Activated T-cell treated with anti-CD3 and anti-CD28 coated beads for 4 hours (primary cell): Measurements from ENCODE around the gene GOLGB1.

ENCODE experiments used
- DNase-seq: peaks from one replicate; pipeline ENCODE4 v3.0.0-alpha.2; 2020

Gene GOLGB1

GRCh38 chr3:121677141-121677540, 72.4 kb downstream of the GOLGB1 start:
- DNase-seq: no peak

GRCh38 chr3:121670676-121671075, 78.9 kb downstream of the GOLGB1 start:
- no peak for DNase-seq

GRCh38 chr3:121667333-121667732, 82.2 kb downstream of the GOLGB1 start:
- no peak for DNase-seq

GRCh38 chr3:121665488-121665887, 84.1 kb downstream of the GOLGB1 start:
- no peak for DNase-seq

GRCh38 chr3:121663171-121663847, 86.2 kb downstream of the GOLGB1 start:
- no peak for DNase-seq

- no peak for DNase-seq
Measured at GRCh38 chr3:121662742-121663141, 86.8 kb downstream of the GOLGB1 start.

- no peak for DNase-seq
Measured at GRCh38 chr3:121661376-121661775, 88.2 kb downstream of the GOLGB1 start.

GRCh38 chr3:121660356-121661171, 89.0 kb downstream of the GOLGB1 start, which contains the start of gene HCLS1:
TSS of gene HCLS1 (minus strand) at chr3:121660903. CDS start at chr3:121658347, 2,556 bp downstream.
- peak; percentile 57 for DNase-seq

- no peak for DNase-seq
Measured at GRCh38 chr3:121659586-121659985, 90.0 kb downstream of the GOLGB1 start.

GRCh38 chr3:121658716-121659435, 90.7 kb downstream of the GOLGB1 start:
- no peak for DNase-seq

GRCh38 chr3:121654493-121655385, 94.8 kb downstream of the GOLGB1 start:
- no peak for DNase-seq

- no peak for DNase-seq
Measured at GRCh38 chr3:121651684-121652083, 97.9 kb downstream of the GOLGB1 start.

- DNase-seq: no peak
Measured at GRCh38 chr3:121649645-121650044, 99.9 kb downstream of the GOLGB1 start.

GRCh38 chr3:121648219-121648958, 101.2 kb downstream of the GOLGB1 start:
- no peak for DNase-seq

- no peak for DNase-seq
Measured at GRCh38 chr3:121645054-121645453, 104.5 kb downstream of the GOLGB1 start.

- no peak for DNase-seq
Measured at GRCh38 chr3:121642601-121643314, 106.8 kb downstream of the GOLGB1 start.

GRCh38 chr3:121641127-121641526, 108.4 kb downstream of the GOLGB1 start:
- no peak for DNase-seq

- DNase-seq: no peak
Measured at GRCh38 chr3:121637922-121638321, 111.6 kb downstream of the GOLGB1 start.

- DNase-seq: no peak
Measured at GRCh38 chr3:121630355-121630754, 119.2 kb downstream of the GOLGB1 start.

- no peak for DNase-seq
Measured at GRCh38 chr3:121629601-121630000, 119.9 kb downstream of the GOLGB1 start.

- no peak for DNase-seq
Measured at GRCh38 chr3:121627622-121628021, 121.9 kb downstream of the GOLGB1 start.
